Measurements from ENCODE around the gene GTF3A.
A peak's percentile ranks its signal among the peaks of the same experiment; 100 is the strongest.
"Not testable (repeated sequence)": the region's sequence is repeated elsewhere in the genome, so short reads cannot be mapped to it uniquely, and the experiment has no call there.

The GTF3A gene

DNA sequence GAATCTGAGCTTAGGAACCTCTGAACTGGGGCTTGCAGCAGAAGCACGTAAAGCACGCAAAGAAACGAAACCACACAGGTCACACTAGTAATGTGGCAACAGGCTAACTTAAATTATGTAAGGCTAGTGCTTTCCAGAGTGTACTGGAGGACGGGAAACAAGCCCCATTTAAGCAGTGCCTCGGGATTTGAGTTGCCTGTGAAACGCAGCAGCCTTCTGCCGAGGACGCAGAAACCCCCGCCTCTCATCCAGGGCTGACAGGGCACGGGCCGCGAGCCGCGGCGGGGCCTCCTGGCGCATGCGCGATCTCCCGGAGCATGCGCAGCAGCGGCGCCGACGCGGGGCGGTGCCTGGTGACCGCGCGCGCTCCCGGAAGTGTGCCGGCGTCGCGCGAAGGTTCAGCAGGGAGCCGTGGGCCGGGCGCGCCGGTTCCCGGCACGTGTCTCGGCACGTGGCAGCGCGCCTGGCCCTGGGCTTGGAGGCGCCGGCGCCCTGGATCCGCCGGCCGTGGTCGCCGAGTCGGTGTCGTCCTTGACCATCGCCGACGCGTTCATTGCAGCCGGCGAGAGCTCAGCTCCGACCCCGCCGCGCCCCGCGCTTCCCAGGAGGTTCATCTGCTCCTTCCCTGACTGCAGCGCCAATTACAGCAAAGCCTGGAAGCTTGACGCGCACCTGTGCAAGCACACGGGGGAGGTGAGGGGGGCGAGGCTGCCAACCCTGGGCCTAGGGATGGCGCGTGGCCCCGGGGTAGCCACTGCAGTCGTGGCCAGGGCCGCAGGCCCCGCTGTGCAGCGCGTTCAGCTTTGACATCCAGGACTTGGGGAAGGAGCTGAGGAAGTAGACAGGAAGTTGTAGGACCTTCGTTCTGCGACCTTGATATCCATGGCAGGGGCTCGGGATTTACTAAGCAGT is at the start of gene GTF3A:
Gene GTF3A (plus strand): TSS at position 374 of the 912 bp plus-strand sequence.
- peak; percentile 91 for DNase-seq

DNA sequence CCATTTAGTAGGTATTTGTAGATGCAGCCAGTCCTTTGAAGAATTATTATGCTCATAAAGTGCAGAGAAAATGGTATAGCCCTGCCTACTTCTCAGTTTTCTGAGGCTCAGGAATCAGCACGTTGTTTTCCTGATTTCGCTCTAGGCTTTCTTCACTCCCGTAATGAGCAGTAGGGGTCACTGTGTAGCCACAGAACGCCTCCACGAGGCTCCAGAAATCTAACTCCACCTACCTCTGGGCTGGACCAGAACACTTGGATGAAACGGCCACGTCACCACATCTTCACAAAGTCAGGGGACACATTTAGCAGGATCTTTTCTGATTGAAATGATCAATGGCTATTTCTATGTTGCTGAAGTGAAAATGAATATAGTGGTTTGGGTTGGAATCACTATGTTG is 49.8 kb upstream of the GTF3A start:
- DNase-seq = peak; percentile 77 to 89

GRCh38 chr13:27375686-27376326 is 48.6 kb upstream of the GTF3A start:
- DNase-seq = peak; percentile 40 to 45

GRCh38 chr13:27379126-27379525 is 45.3 kb upstream of the GTF3A start:
- no peak for DNase-seq

GRCh38 chr13:27379694-27380641 is 44.5 kb upstream of the GTF3A start:
- DNase-seq = peak; percentile 75 to 81

- DNase-seq = no peak
Observed at GRCh38 chr13:27381601-27382000, 42.8 kb upstream of the GTF3A start.

DNA sequence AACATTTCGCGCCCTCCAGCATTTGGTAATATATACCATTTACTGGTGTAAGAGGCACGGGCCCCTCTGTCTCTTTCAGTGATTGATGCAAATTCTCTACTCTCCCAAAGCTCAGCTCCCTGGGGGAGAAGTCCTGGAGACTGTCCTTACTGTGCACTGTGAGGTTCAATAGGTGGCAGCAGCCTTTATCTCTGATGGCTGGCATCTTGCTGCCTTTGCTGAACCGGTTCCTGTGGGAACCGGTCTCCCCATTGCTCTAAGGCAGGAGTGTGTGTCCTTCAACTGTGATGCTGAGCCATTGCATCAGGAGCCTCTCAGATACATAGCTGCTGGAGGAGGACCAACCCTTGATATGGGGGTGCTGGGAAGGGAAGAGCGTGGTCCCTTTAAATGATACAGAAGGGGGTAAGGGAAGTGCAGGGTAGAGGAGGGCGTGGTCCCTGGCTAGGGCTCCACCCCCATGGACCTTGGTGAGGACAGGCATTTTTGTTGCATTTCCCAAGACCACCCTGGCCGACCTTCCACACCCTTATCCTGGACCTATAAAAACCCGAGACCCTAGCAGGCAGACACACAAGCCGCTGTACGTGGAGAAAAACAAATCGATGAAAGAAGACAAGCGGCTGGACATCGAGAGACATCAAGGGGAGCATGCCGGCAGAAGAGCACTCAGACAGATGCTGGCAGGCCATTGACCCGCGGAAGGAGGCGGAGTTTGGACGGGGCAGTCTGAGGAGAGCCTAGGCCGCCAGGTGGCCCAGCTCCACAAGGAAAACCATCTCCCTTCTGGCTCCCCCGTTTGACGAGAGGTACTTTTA is 41.1 kb upstream of the GTF3A start:
- no peak for DNase-seq

GRCh38 chr13:27384285-27384684 is 40.1 kb upstream of the GTF3A start:
- no peak for DNase-seq

DNA sequence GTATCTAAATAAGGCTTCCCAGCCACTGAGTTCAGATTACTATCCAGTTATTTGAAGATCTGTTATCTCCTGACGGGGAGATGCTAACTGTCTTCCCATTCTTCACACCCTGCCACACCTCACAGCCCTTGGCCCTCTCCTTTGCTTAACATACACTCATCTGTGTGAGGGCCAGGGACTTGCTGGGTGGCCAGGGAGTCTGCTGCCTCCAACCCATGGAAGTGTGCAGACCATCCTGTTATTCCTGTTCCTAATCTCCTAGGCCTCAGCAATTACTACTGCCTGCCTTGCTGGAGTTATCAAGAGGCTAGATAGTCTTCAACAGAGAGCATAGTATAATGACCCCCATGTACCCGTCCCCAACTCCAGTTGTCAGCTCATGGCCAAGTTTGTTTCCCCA is 36.2 kb upstream of the GTF3A start:
- no peak for DNase-seq

DNA sequence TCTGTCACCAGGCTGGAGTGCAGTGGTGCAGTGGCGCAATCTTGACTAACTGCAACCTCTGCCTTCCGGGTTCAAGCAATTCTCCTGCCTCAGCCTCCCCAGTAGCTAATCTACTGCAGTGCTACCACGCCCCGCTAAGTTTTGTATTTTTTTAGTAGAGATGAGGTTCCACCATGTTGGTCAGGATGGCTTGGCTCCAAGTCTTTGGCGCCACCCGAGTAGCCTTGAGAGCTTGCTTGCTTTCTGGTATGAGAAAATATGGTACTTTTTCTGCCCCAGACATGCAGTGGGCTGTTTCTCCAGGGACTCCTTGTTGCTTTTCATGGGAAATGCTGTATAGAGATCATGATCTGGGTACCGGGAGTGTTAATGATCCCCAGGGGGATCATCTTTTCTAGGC is 34.5 kb upstream of the GTF3A start:
- no peak for DNase-seq

DNA sequence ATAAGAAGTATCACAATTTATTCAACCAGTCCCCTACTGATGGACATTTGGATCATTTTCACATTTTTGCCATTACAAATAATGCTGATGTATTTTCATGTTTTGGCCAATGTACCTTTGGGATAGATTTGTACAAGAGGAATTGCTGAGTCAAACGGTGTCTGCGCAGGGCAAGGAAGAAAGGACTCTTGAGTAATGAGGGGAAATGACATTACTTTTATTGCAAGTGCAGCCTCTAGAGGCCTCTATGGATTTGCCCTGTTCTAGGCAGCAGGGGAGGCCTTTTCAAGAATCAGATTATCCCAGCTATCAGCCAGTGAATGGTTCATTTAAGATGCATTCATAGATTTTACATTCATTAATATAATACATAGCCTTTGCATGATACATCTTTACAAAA is 32.9 kb upstream of the GTF3A start:
- DNase-seq = peak; percentile 73 to 77

DNA sequence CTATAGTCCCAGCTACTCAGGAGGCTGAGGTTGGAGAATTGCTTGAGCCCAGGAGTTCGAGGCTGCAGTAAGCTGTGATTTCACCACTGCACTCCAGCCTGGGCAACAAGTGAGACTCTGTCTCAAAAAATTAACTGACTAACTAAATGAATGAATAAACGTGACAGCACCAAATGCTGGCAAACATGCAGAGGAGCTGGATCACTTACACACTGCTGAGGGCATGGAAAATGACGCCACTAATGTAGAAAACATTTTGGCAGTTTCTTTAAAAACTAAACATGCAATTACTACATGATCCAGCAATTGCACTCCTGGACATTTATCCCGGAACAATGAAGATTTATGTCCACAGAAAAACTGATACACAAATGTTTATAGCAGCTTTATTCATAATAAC is 31.3 kb upstream of the GTF3A start:
- DNase-seq = no peak

- DNase-seq = no peak
Observed at GRCh38 chr13:27395007-27395510, 29.4 kb upstream of the GTF3A start.

DNA sequence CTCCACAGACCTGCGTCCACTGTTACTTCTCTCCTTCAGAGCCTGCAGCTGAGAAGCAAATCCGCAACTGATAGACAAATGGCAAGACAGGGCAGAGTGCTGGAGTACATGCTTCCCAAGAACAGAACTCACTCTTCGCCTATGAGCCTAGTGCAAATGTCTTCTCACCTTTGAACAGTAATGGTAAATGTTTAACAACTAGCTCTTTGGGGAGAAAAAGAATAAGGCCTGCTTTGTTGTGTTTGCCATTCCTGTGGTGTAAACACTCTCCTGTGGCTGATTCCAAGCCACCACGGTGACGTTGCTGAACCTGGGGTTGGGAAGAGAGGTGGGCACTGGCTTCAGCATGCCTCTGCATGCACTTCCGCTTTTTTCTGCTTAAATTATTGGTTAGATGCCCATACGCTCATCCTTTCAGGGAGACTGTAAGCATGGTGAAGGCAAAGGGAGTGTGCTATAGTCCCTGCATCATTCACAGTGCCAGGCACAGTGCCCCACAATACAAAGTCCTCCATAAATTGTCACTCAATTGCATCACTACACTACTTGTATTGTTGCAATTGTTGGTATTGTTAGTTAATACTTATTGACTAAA is 28.1 kb upstream of the GTF3A start:
- no peak for DNase-seq

DNA sequence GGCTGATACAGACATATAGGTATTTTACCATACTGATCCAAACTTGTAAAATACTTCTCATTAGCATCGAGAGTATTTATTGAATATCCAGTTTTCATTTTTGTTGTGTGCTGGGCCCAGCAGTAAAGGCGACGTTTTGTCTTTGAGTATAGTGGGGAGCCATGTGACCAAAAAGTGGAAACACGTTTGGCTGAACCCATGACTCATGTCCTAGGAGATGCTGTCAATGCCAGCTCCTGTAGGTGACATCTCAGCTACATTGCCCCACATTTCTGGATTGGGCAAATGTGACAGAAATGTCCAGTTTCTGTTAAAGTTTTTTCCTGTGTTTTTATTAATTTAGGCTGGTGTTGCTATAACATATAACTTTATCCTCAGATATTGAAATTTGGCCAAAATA is 26.1 kb upstream of the GTF3A start:
- DNase-seq = peak in 1 of 2 experiments; percentile 2

DNA sequence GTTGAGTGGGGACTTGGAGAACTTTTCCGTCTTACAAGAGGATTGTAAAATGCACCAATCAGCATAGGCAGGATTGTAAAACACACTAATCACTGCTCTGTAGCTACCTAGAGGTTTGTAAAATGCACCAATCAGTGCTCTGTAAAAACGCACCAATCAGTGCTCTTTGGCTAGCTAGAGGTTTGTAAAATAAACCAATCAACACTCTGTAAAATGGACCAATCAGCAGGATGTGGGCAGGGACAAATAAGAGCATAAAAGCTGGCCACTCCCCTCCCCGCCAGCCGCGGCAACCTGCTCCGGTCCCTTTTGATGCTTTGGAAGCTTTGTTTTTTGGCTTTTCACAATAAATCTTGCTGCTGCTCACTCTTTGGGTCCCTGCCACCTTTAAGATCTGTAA is 24.0 kb upstream of the GTF3A start:
- DNase-seq = not testable (repeated sequence)

GRCh38 chr13:27401210-27401609 is 23.2 kb upstream of the GTF3A start:
- peak; percentile 78 to 84 for DNase-seq

DNA sequence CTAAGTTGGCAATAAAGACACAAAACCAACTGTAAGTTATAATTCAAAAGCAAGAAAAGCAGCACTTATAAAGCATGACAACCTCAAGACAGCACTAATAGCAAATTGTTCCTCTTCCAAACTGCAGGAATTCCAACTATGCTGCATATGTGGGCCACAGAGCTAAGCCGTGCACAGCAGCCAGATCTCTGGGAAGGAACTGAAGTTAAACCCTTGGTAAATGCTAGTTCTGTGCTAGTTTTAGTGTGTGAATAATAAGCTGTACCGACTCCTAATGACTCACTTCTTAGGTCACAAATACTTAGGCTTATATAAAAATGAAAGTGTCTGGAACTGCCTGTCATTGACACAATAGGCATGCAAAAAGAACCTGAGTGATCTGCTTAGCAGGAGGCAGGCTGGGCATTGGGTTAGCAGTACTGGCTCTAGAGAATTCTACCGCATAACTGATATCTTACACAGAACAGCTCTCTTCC is 21.2 kb upstream of the GTF3A start:
- no peak for DNase-seq

GRCh38 chr13:27403727-27404385 is 20.6 kb upstream of the GTF3A start:
- DNase-seq = no peak

DNA sequence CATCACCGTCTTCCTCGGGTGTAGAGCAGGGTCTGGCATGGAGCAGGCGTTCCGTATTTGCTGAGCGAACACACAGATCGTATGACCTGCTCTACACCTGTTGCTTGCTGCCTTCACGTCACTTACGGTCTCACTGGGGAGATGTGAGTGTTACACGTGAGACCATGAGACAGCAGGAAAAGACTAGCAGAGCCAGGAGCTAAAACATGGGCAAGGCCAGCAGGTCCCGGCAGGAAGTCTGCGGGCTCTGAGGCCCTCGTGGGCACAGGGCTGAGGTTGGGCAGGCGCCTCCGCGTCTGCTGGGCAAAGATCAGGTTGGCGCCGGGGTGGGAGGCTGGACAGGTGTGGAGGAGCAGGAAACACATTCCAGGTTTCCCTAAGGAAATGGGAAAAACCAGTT is 19.7 kb upstream of the GTF3A start:
- no peak for DNase-seq
